ENCODE measurements around the gene PRSS2. TPM values are rescaled to one million over a fixed set of nuclear protein-coding genes. Genes with fewer than 3 reads are reported as not detected.

Gene PRSS2
- total and polyA plus RNA-seq, 2 donors (not counting 3 experiments of a cell fraction or from before 2014, with no cell fraction given) = 0.25 TPM; not detected in 1

DNA sequence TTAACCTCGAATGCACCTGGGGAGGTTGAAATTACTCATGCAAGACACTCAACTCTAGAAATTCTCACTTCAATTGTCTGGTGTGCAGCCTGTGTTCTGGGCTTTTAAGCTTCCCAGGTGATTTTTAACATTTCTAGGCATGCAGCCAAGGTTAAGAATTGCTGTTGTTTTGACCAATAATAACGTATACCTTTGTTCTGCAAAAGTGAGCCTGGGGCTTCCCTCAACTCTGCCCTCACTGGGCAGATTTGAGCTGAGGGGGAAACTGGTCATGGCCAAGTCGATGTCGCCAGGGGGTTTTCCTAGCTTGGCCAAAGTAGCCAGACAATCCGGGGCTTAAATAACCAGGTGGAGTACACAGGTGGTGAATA, 568 bp downstream of the PRSS2 start:
- BruUV-seq (replicated peaks) = no TSS peak
- Histone ChIP-seq H2AFZ (ENCODE audit: low read depth, low read length) (no peak overlapping the region), H3K27me3 (ENCODE audit: control insufficient read depth in 2 of 2, insufficient read depth in 2 of 2, low read length in 2 of 2) (peaks cover 11 to 31% of the 10 kb centered on the region in 2 experiments), H3K4me2 (ENCODE audit: insufficient read depth, low read length) (no peak overlapping the region), H3K9ac (replicated peaks; ENCODE audit: extremely low read depth, insufficient read depth, low read length) (no peak overlapping the region), H4K20me1 (replicated peaks; ENCODE audit: control insufficient read depth, extremely low read depth, insufficient read depth, low read length) (no peaks in the 10 kb centered on the region), H3K36me3 (ENCODE audit: control insufficient read depth in 2 of 2, extremely low read depth in 1 of 2, insufficient read depth in 2 of 2, low read length in 2 of 2) (no peaks in the 10 kb centered on the region), H3K9me3 (replicated peaks; ENCODE audit: control insufficient read depth, insufficient read depth, low read length) (no peaks in the 10 kb centered on the region), H3K4me3 (replicated peaks in 1 of 3; ENCODE audit: insufficient read depth in 1 of 3, low read depth in 1 of 3, low read length in 3 of 3) (no peak overlapping the region), H3K27ac (ENCODE audit: insufficient read depth, low read depth, low read length) (no peak overlapping the region), H3K79me2 (ENCODE audit: control insufficient read depth, insufficient read depth, low read length) (no peaks in the 10 kb centered on the region), H3K9me1 (replicated peaks; ENCODE audit: control insufficient read depth, extremely low read depth, insufficient read depth, low read length) (no peaks in the 10 kb centered on the region), H3K4me1 (ENCODE audit: control insufficient read depth, extremely low read depth, insufficient read depth, low read length) (peaks cover 8% of the 10 kb centered on the region)
- intact Hi-C loops (cut with micrococcal nuclease) = no loop called here
- dilution Hi-C loops (cut with MboI; ENCODE audit: extremely low pct_ligation_motif_present, low sequenced_read_pairs) = no loop called here
- TF ChIP-seq EZH2 (IDR thresholded peaks at IDR 0.05; ENCODE audit: borderline replicate concordance, low read depth, low read length, severe bottlenecking) = no peak
- no peak for TF ChIP-seq POLR2A (IDR thresholded peaks at IDR 0.05; ENCODE audit: low read depth, low read length)
- no peak for TF ChIP-seq MYC (IDR thresholded peaks at IDR 0.05; ENCODE audit: low read depth, low read length)
- TF ChIP-seq GATA2 (IDR thresholded peaks at IDR 0.05; ENCODE audit: insufficient read depth, insufficient read length, low read depth, low read length) = no peak
- TF ChIP-seq, protein P1, sequence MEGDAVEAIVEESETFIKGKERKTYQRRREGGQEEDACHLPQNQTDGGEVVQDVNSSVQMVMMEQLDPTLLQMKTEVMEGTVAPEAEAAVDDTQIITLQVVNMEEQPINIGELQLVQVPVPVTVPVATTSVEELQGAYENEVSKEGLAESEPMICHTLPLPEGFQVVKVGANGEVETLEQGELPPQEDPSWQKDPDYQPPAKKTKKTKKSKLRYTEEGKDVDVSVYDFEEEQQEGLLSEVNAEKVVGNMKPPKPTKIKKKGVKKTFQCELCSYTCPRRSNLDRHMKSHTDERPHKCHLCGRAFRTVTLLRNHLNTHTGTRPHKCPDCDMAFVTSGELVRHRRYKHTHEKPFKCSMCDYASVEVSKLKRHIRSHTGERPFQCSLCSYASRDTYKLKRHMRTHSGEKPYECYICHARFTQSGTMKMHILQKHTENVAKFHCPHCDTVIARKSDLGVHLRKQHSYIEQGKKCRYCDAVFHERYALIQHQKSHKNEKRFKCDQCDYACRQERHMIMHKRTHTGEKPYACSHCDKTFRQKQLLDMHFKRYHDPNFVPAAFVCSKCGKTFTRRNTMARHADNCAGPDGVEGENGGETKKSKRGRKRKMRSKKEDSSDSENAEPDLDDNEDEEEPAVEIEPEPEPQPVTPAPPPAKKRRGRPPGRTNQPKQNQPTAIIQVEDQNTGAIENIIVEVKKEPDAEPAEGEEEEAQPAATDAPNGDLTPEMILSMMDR (IDR thresholded peaks at IDR 0.05; ENCODE audit: extremely low read depth in 1 of 2, insufficient read depth in 1 of 2, low read depth in 1 of 2, low read length in 2 of 2) = no peak
- no peak for TF ChIP-seq JUN (IDR thresholded peaks at IDR 0.05; ENCODE audit: borderline replicate concordance, insufficient read depth, insufficient read length, low read depth)
- no peak for TF ChIP-seq POLR2AphosphoS5 (IDR thresholded peaks at IDR 0.05; ENCODE audit: insufficient read depth, low read depth, low read length)
- TF ChIP-seq, protein P2, sequence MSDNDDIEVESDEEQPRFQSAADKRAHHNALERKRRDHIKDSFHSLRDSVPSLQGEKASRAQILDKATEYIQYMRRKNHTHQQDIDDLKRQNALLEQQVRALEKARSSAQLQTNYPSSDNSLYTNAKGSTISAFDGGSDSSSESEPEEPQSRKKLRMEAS (IDR thresholded peaks at IDR 0.05; ENCODE audit: insufficient read depth, insufficient read length) = no peak
- no peak for TF ChIP-seq FOS (IDR thresholded peaks at IDR 0.05; ENCODE audit: borderline replicate concordance, insufficient read depth, low read length)
- FAIRE-seq = no peak
- CTCF ChIA-PET = interaction anchor here (0.9 to 3.2 kb wide), 4 partner anchors 12 to 57 kb away, joined by 4 to 18 read pairs (median 6); no protein-coding TSS in a partner anchor
- POLR2A ChIA-PET = interaction anchor here (0.8 kb wide), 1 partner anchor 58 kb away, joined by 3 read pairs; no protein-coding TSS in a partner anchor
- DNase-seq (ENCODE audit: low read depth, low spot score) = no peak
